Endothelial cell of umbilical vein (primary cell): Measurements from ENCODE around the gene TFRC. TPM values are rescaled to one million over a fixed set of nuclear protein-coding genes. Genes with fewer than 3 reads are reported as not detected.
"Not testable (repeated sequence)": the region's sequence is repeated elsewhere in the genome, so short reads cannot be mapped to it uniquely, and the experiment has no call there.

Experiments used
- BruUV-seq: library from RNA; stranded (reverse); fragments of 400-500 nt; replicated peaks from 2 replicates; lab custom pipeline; 2021; lab: Mats Ljungman, UMichigan
- CTCF ChIA-PET: fragments of 300-600, 350-600 bp; sonication (Branson Sonifier 250); formaldehyde crosslinking; loops from one replicate; lab custom pipeline; 2021; ENCODE audit warnings: antibody characterized with exemption, inconsistent platforms; lab: Charles Lee
- POLR2A ChIA-PET: fragments of 300-600, 350-600 bp; sonication (Branson Sonifier 250); formaldehyde crosslinking; loops from one replicate; lab custom pipeline; 2021; ENCODE audit warnings: antibody characterized with exemption, inconsistent platforms; lab: Charles Lee
- DNase-seq: peaks from one replicate; pipeline ENCODE4 v3.0.0-alpha.2; 2011; ENCODE audit warnings: low read depth, low spot score
- FAIRE-seq: peaks from 2 replicates; lab custom pipeline; 2011; peaks lifted over from hg19 to GRCh38; lab: Jason Lieb, UNC
- H2AFZ ChIP-seq: 2 replicates; pipeline ENCODE4 v1.6.0; 2012; ENCODE audit warnings: low read depth, low read length, control low read depth, inconsistent platforms
- H3K27ac ChIP-seq: 2 replicates; pipeline ENCODE4 v1.5.1; 2011; ENCODE audit warnings: low read depth, mild to moderate bottlenecking, control low read depth, low read length, moderate library complexity; ENCODE audit not compliant: insufficient read depth
- H3K27me3 ChIP-seq, 2 experiments: 2 replicates each; pipeline versions ENCODE4 v1.6.0 to v1.6.1; 2011; ENCODE audit warnings: low read length in 2 of 2, mixed read lengths in 1 of 2; ENCODE audit not compliant: control insufficient read depth in 2 of 2, insufficient read depth in 2 of 2
- H3K36me3 ChIP-seq, 2 experiments: 2 replicates in 1 of 2; 3 replicates in 1 of 2; pipeline ENCODE4 v1.5.1; 2011; ENCODE audit warnings: low read length in 2 of 2, mild to moderate bottlenecking in 1 of 2, moderate library complexity in 1 of 2; ENCODE audit not compliant: control insufficient read depth in 2 of 2, insufficient read depth in 2 of 2; ENCODE audit errors: extremely low read depth in 1 of 2
- H3K4me1 ChIP-seq: 3 replicates; pipeline ENCODE4 v1.5.1; 2011; ENCODE audit warnings: mild to moderate bottlenecking, low read length; ENCODE audit not compliant: control insufficient read depth, insufficient read depth; ENCODE audit errors: extremely low read depth
- H3K4me2 ChIP-seq: 2 replicates; pipeline ENCODE4 v1.6.1; 2011; ENCODE audit warnings: low read length, control low read depth, mixed read lengths; ENCODE audit not compliant: insufficient read depth
- H3K4me3 ChIP-seq, 3 experiments: fragments of 200-600 bp in 1 of 3; sonication (generic), shearing (Covaris generic) in 1 of 3; replicated peaks in 1 of 3; 2 replicates each; pipeline ENCODE4 v1.5.1; 2011 to 2016; ENCODE audit warnings: control low read depth in 3 of 3, low read length in 3 of 3, mild to moderate bottlenecking in 2 of 3, inconsistent platforms in 1 of 3, low read depth in 1 of 3, moderate library complexity in 1 of 3; ENCODE audit not compliant: insufficient read depth in 1 of 3
- H3K79me2 ChIP-seq: 2 replicates; pipeline ENCODE4 v1.6.0; 2012; ENCODE audit warnings: low read length, inconsistent platforms; ENCODE audit not compliant: control insufficient read depth, insufficient read depth
- H3K9ac ChIP-seq: replicated peaks from 2 replicates; pipeline ENCODE3; 2011; ENCODE audit warnings: low read length, control low read depth; ENCODE audit not compliant: insufficient read depth; ENCODE audit errors: extremely low read depth
- H3K9me1 ChIP-seq: replicated peaks from 3 replicates; pipeline ENCODE4 v1.6.0; 2011; ENCODE audit warnings: mild to moderate bottlenecking, low read length; ENCODE audit not compliant: control insufficient read depth, insufficient read depth; ENCODE audit errors: extremely low read depth
- H3K9me3 ChIP-seq: replicated peaks from 2 replicates; pipeline ENCODE4 v1.5.1; 2012; ENCODE audit warnings: low read length, inconsistent platforms; ENCODE audit not compliant: control insufficient read depth, insufficient read depth
- H4K20me1 ChIP-seq: replicated peaks from 2 replicates; pipeline ENCODE3; 2011; ENCODE audit warnings: mild to moderate bottlenecking, low read length; ENCODE audit not compliant: control insufficient read depth, insufficient read depth; ENCODE audit errors: extremely low read depth
- FOS ChIP-seq: IDR thresholded peaks from 2 replicates; pipeline ENCODE4 v1.6.1; 2011; ENCODE audit warnings: mild to moderate bottlenecking, low read length, moderate library complexity, borderline replicate concordance; ENCODE audit not compliant: insufficient read depth
- JUN ChIP-seq: IDR thresholded peaks from 2 replicates; pipeline ENCODE4 v1.6.1; 2011; ENCODE audit warnings: borderline replicate concordance, low read depth; ENCODE audit not compliant: insufficient read length, insufficient read depth
- MYC ChIP-seq: IDR thresholded peaks from one replicate; pipeline ENCODE4 v1.6.1; 2011; ENCODE audit warnings: mild to moderate bottlenecking, low read depth, low read length
- POLR2A ChIP-seq: IDR thresholded peaks from 2 replicates; pipeline ENCODE4 v1.6.1; 2012; ENCODE audit warnings: low read depth, mild to moderate bottlenecking, control low read depth, low read length
- POLR2AphosphoS5 ChIP-seq: IDR thresholded peaks from 2 replicates; pipeline ENCODE4 v1.6.1; 2012; ENCODE audit warnings: low read depth, mild to moderate bottlenecking, control low read depth, low read length, moderate library complexity; ENCODE audit not compliant: insufficient read depth
- dilution Hi-C: fragments of 300-500 bp; cut with MboI; formaldehyde crosslinking; loops from one replicate; pipeline ENCODE4 v1.15.0; 2019; ENCODE audit warnings: low sequenced_read_pairs; ENCODE audit not compliant: extremely low pct_ligation_motif_present
- intact Hi-C: fragments of 100-400 bp; cut with micrococcal nuclease; formaldehyde crosslinking; loops from one replicate; pipeline ENCODE4 v1.10.0; 2022
- polyA plus RNA-seq, 4 experiments: library from polyadenylated mRNA; depleted of rRNA in 3 of 4; stranded (reverse) in 3 of 4; unstranded in 1 of 4; fragments of >200 nt; gene quantifications; 2 replicates each; pipeline versions ENCODE4 v1.2.1 to v1.2.3, GENCODE V29; 2011 to 2012; ENCODE audit warnings: missing spikeins in 1 of 4
- total RNA-seq: library from RNA; stranded (reverse); gene quantifications from 2 replicates; pipeline ENCODE4 v1.2.3, GENCODE V29; 2021

TFRC gene
- total and polyA plus RNA-seq, 2 donors (not counting 3 experiments of a cell fraction or from before 2014, with no cell fraction given): 14.1 to 69.6 TPM

DNA sequence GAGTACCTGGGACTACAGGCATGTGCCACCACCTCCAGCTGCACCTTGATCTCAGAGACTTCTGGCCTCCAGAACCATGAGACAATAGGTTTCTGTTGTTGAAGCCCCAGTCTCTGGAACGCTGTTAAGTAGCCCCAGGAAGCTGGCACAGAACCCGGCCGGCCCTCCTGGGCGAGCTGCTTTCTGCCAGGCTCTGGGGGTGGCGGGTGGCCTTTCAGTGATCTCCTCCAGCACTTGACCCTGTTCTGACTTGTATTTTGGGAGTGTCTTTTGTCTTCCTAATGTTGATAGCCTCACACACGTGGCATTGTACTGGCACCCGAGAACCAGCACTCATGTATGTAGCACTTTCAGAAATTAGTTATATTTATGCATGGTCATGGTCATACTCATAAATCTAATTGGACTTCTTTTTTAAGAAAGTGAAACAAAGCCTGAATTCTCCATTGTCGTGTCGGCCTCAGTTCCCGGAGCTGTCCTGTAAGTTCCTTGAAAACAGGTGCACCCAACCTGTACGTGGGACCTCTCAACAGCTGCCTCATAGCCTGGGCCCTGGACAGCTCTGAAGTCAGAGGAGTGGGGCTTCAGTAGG lies 74.0 kb downstream of the TFRC start:
- DNase-seq (no peak), FAIRE-seq (no peak)
- no peaks in the 10 kb centered on the region for H3K4me1 ChIP-seq
- intact Hi-C loops: loop anchor here (10.0 kb wide), 1 partner anchor 73 kb away; no protein-coding TSS in a partner anchor
- no peak overlapping the region for H3K27ac ChIP-seq
- no peak overlapping the region for H2AFZ ChIP-seq
- no peaks in the 10 kb centered on the region for H3K36me3 ChIP-seq
- ChIA-PET POLR2A (no interaction called here), CTCF (no interaction called here)
- H3K9me3 ChIP-seq: no peaks in the 10 kb centered on the region
- H3K79me2 ChIP-seq: no peaks in the 10 kb centered on the region
- H3K4me3 ChIP-seq: no peak overlapping the region
- no TSS peak for BruUV-seq
- no peaks in the 10 kb centered on the region for H3K9me1 ChIP-seq
- no peak overlapping the region for H3K4me2 ChIP-seq
- no peak for TF ChIP-seq JUN
- TF ChIP-seq POLR2AphosphoS5: no peak
- no peak for TF ChIP-seq POLR2A
- TF ChIP-seq FOS: no peak
- TF ChIP-seq MYC: no peak
- H4K20me1 ChIP-seq: no peaks in the 10 kb centered on the region
- H3K9ac ChIP-seq: no peak overlapping the region
- peaks cover 6 to 13% of the 10 kb centered on the region in 2 experiments for H3K27me3 ChIP-seq
- dilution Hi-C loops: no loop called here

DNA sequence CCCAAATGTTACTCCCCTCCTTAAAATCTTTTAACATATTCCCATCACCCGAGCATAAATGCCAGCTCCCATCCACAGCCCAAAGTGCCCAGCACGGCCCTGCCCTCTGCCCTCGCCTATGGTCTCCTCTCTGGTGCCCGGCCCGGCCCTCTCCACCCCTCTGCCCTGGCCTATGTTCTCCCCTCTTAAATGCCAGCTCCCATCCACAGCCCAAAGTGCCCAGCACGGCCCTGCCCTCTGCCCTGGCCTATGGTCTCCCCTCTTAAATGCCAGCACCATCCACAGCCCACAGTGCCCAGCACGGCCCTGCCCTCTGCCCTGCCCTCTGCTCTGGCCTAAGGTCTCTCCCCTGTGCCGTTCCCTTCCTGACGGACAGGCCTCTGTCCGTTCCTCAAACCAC lies 76.6 kb downstream of the TFRC start:
- H3K9ac ChIP-seq, BruUV-seq, dilution Hi-C loops, CTCF ChIA-PET, H3K4me3 ChIP-seq, H3K27me3 ChIP-seq, H3K9me1 ChIP-seq, H3K27ac ChIP-seq, H3K9me3 ChIP-seq, DNase-seq, POLR2A ChIA-PET, H4K20me1 ChIP-seq, H3K79me2 ChIP-seq, H3K4me2 ChIP-seq, H3K36me3 ChIP-seq, FAIRE-seq, H3K4me1 ChIP-seq, H2AFZ ChIP-seq: not testable (repeated sequence)
- intact Hi-C loops: loop anchor here (10.0 kb wide), 1 partner anchor 71 kb away; no protein-coding TSS in a partner anchor

DNA sequence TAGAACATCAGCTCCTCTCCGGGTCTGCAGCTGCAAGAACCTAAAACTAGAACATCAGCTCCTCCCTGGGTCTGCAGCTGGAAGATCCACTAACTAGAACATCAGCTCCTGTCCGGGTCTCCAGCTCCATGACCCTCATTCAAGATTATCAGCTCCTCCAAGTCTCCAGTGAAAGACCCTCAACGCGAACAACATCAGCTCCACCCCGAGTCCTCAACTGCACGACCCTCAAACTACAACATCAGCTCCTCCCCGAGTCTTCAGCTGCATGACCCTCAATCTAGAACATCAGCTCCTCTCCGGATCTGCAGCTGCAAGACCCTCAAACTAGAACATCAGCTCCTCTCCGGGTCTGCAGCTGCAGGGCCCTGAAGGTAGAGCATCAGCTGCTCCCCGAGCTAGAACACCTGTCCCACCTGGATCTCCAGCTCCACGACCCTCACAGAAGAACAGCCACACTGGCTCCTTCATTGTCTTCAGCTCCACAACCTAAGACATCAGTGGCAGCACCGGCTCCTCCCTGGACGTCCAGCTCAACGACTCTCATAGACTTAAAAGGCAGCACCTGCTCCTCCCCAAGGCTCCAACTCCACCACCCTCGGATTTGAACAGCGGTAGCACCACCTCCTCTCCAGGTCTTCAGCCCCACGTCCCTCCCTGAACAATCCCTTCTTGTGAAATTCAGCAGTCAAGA lies 77.4 kb downstream of the TFRC start:
- H3K9ac ChIP-seq, H3K36me3 ChIP-seq, H4K20me1 ChIP-seq, H3K4me2 ChIP-seq, H3K79me2 ChIP-seq, H3K4me1 ChIP-seq, H3K9me3 ChIP-seq, POLR2A ChIA-PET, DNase-seq, H3K4me3 ChIP-seq, H2AFZ ChIP-seq, H3K27me3 ChIP-seq, FAIRE-seq, H3K27ac ChIP-seq, BruUV-seq, dilution Hi-C loops, H3K9me1 ChIP-seq: not testable (repeated sequence)
- CTCF ChIA-PET: interaction anchor here (0.9 to 2.3 kb wide), 3 partner anchors 12 to 194 kb away, joined by 3 to 5 read pairs (median 5); no protein-coding TSS in a partner anchor
- intact Hi-C loops: loop anchor here (10.0 kb wide), 1 partner anchor 70 kb away; no protein-coding TSS in a partner anchor
